ENCODE measurements around the gene MEX3A. TPM values are rescaled to one million over a fixed set of nuclear protein-coding genes. Genes with fewer than 3 reads are reported as not detected.
A peak's percentile ranks its signal among the peaks of the same experiment; 100 is the strongest.

MEX3A gene
- total RNA-seq, 2 donors from 2014 or later = 0.06 to 0.07 TPM

- peaks cover 8 to 9% of the 10 kb centered on the region in 2 donors for H3K27me3 Mint-ChIP-seq
- no peaks in the 10 kb centered on the region for H3K4me1 Mint-ChIP-seq (ENCODE audit: low read depth in 2 of 2)
- no peak overlapping the region for H3K27ac Mint-ChIP-seq
- no peak overlapping the region for H3K4me3 Mint-ChIP-seq
- no peaks in the 10 kb centered on the region for H3K9me3 Mint-ChIP-seq
- no peak for DNase-seq (ENCODE audit: low spot score)
- no peak for ATAC-seq
- no peaks in the 10 kb centered on the region for H3K36me3 Mint-ChIP-seq
Observed at GRCh38 chr1:156089704-156090103, 7.4 kb upstream of the MEX3A start.

GRCh38 chr1:156086256-156086662 lies 4.0 kb upstream of the MEX3A start:
- ATAC-seq (no peak), DNase-seq (ENCODE audit: low spot score) (no peak)
- H3K9me3 Mint-ChIP-seq = no peaks in the 10 kb centered on the region
- no peaks in the 10 kb centered on the region for H3K36me3 Mint-ChIP-seq
- H3K27ac Mint-ChIP-seq = no peak overlapping the region
- H3K27me3 Mint-ChIP-seq = peaks cover 9 to 11% of the 10 kb centered on the region in 2 donors
- no peak overlapping the region for H3K4me3 Mint-ChIP-seq
- H3K4me1 Mint-ChIP-seq (ENCODE audit: low read depth in 2 of 2) = peaks cover 0 to 3% of the 10 kb centered on the region in 2 donors

GRCh38 chr1:156083800-156084790 lies 1.8 kb upstream of the MEX3A start:
- H3K27me3 Mint-ChIP-seq = peaks cover 9 to 18% of the 10 kb centered on the region in 2 donors
- DNase-seq (ENCODE audit: low spot score) (no peak), ATAC-seq (no peak)
- no peaks in the 10 kb centered on the region for H3K36me3 Mint-ChIP-seq
- no peak overlapping the region for H3K27ac Mint-ChIP-seq
- peak overlapping the region; percentile 42 for H3K4me3 Mint-ChIP-seq
- peaks cover 0 to 3% of the 10 kb centered on the region in 2 donors for H3K4me1 Mint-ChIP-seq (ENCODE audit: low read depth in 2 of 2)
- no peaks in the 10 kb centered on the region for H3K9me3 Mint-ChIP-seq

GRCh38 chr1:156081917-156082308 lies 352 bp downstream of the MEX3A start:
- no peaks in the 10 kb centered on the region for H3K9me3 Mint-ChIP-seq
- H3K4me3 Mint-ChIP-seq = peak overlapping the region; percentile 72
- ATAC-seq (no peak), DNase-seq (ENCODE audit: low spot score) (no peak)
- peaks cover 0 to 7% of the 10 kb centered on the region in 2 donors for H3K4me1 Mint-ChIP-seq (ENCODE audit: low read depth in 2 of 2)
- H3K27me3 Mint-ChIP-seq = peaks cover 9 to 15% of the 10 kb centered on the region in 2 donors
- H3K27ac Mint-ChIP-seq = no peak overlapping the region
- H3K36me3 Mint-ChIP-seq = no peaks in the 10 kb centered on the region

GRCh38 chr1:156081180-156081916 lies 917 bp downstream of the MEX3A start:
- H3K27ac Mint-ChIP-seq = no peak overlapping the region
- DNase-seq (ENCODE audit: low spot score) (no peak), ATAC-seq (no peak)
- H3K4me1 Mint-ChIP-seq (ENCODE audit: low read depth in 2 of 2) = peaks cover 0 to 7% of the 10 kb centered on the region in 2 donors
- H3K9me3 Mint-ChIP-seq = no peaks in the 10 kb centered on the region
- peak overlapping the region; percentile 72 for H3K4me3 Mint-ChIP-seq
- no peaks in the 10 kb centered on the region for H3K36me3 Mint-ChIP-seq
- peaks cover 9 to 14% of the 10 kb centered on the region in 2 donors for H3K27me3 Mint-ChIP-seq

- no peak overlapping the region for H3K27ac Mint-ChIP-seq
- no peak overlapping the region for H3K4me3 Mint-ChIP-seq
Observed at GRCh38 chr1:156080863-156081179, 1.4 kb downstream of the MEX3A start.

GRCh38 chr1:156080241-156080862 lies 1.9 kb downstream of the MEX3A start:
- H3K4me1 Mint-ChIP-seq (ENCODE audit: low read depth in 2 of 2) = peaks cover 0 to 13% of the 10 kb centered on the region in 2 donors
- no peak overlapping the region for H3K4me3 Mint-ChIP-seq
- no peaks in the 10 kb centered on the region for H3K36me3 Mint-ChIP-seq
- no peaks in the 10 kb centered on the region for H3K9me3 Mint-ChIP-seq
- no peak overlapping the region for H3K27ac Mint-ChIP-seq
- ATAC-seq (no peak), DNase-seq (ENCODE audit: low spot score) (no peak)
- peaks cover 9 to 14% of the 10 kb centered on the region in 2 donors for H3K27me3 Mint-ChIP-seq

More at GRCh38 chr1:156080863-156081179, 1.4 kb downstream of the MEX3A start:
- peaks cover 0 to 8% of the 10 kb centered on the region in 2 donors for H3K4me1 Mint-ChIP-seq (ENCODE audit: low read depth in 2 of 2)
- H3K27me3 Mint-ChIP-seq = peaks cover 9 to 14% of the 10 kb centered on the region in 2 donors
- H3K9me3 Mint-ChIP-seq = no peaks in the 10 kb centered on the region
- DNase-seq (ENCODE audit: low spot score) = no peak
- ATAC-seq = no peak
- H3K36me3 Mint-ChIP-seq = no peaks in the 10 kb centered on the region

GRCh38 chr1:156079762-156080161 lies 2.5 kb downstream of the MEX3A start:
- no peak for DNase-seq (ENCODE audit: low spot score)
- Mint-ChIP-seq H3K36me3 (no peaks in the 10 kb centered on the region), H3K27ac (no peak overlapping the region), H3K4me1 (ENCODE audit: low read depth in 2 of 2) (peaks cover 0 to 13% of the 10 kb centered on the region in 2 donors), H3K9me3 (no peaks in the 10 kb centered on the region), H3K27me3 (peaks cover 9 to 14% of the 10 kb centered on the region in 2 donors), H3K4me3 (no peak overlapping the region)
- no peak for ATAC-seq

GRCh38 chr1:156078728-156079127 lies 3.5 kb downstream of the MEX3A start:
- DNase-seq (ENCODE audit: low spot score) (no peak), ATAC-seq (no peak)
- Mint-ChIP-seq H3K4me3 (no peak overlapping the region), H3K4me1 (ENCODE audit: low read depth in 2 of 2) (peaks cover 0 to 13% of the 10 kb centered on the region in 2 donors), H3K27me3 (peaks cover 3 to 10% of the 10 kb centered on the region in 2 donors), H3K9me3 (no peaks in the 10 kb centered on the region), H3K36me3 (no peaks in the 10 kb centered on the region), H3K27ac (no peak overlapping the region)

GRCh38 chr1:156077430-156077760 lies 4.9 kb downstream of the MEX3A start:
- no peaks in the 10 kb centered on the region for H3K36me3 Mint-ChIP-seq
- peaks cover 0 to 10% of the 10 kb centered on the region in 2 donors for H3K4me1 Mint-ChIP-seq (ENCODE audit: low read depth in 2 of 2)
- DNase-seq (ENCODE audit: low spot score) = no peak
- no peak for ATAC-seq
- H3K4me3 Mint-ChIP-seq = no peak overlapping the region
- H3K27me3 Mint-ChIP-seq = peaks cover 0 to 7% of the 10 kb centered on the region in 2 donors
- no peak overlapping the region for H3K27ac Mint-ChIP-seq
- H3K9me3 Mint-ChIP-seq = no peaks in the 10 kb centered on the region

GRCh38 chr1:156076609-156077429 lies 5.4 kb downstream of the MEX3A start:
- H3K4me3 Mint-ChIP-seq = peak overlapping the region; percentile 35
- ATAC-seq = peak; percentile 73 to 90
- no peaks in the 10 kb centered on the region for H3K9me3 Mint-ChIP-seq
- H3K36me3 Mint-ChIP-seq = no peaks in the 10 kb centered on the region
- H3K4me1 Mint-ChIP-seq (ENCODE audit: low read depth in 2 of 2) = peaks cover 0 to 10% of the 10 kb centered on the region in 2 donors
- H3K27me3 Mint-ChIP-seq = peaks cover 0 to 7% of the 10 kb centered on the region in 2 donors
- H3K27ac Mint-ChIP-seq = no peak overlapping the region
- DNase-seq (ENCODE audit: low spot score) = peak; percentile 80

GRCh38 chr1:156075775-156076204 lies 6.5 kb downstream of the MEX3A start:
- Mint-ChIP-seq H3K9me3 (no peaks in the 10 kb centered on the region), H3K4me3 (peak overlapping the region; percentile 34), H3K4me1 (ENCODE audit: low read depth in 2 of 2) (peaks cover 0 to 10% of the 10 kb centered on the region in 2 donors), H3K36me3 (no peaks in the 10 kb centered on the region), H3K27ac (no peak overlapping the region), H3K27me3 (peaks cover 0 to 3% of the 10 kb centered on the region in 2 donors)
- no peak for ATAC-seq
- no peak for DNase-seq (ENCODE audit: low spot score)

GRCh38 chr1:156075162-156075561 lies 7.1 kb downstream of the MEX3A start:
- H3K9me3 Mint-ChIP-seq = no peaks in the 10 kb centered on the region
- peak overlapping the region; percentile 34 for H3K4me3 Mint-ChIP-seq
- H3K27me3 Mint-ChIP-seq = peaks cover 0 to 3% of the 10 kb centered on the region in 2 donors
- H3K36me3 Mint-ChIP-seq = no peaks in the 10 kb centered on the region
- DNase-seq (ENCODE audit: low spot score) (no peak), ATAC-seq (no peak)
- H3K27ac Mint-ChIP-seq = no peak overlapping the region
- peaks cover 0 to 10% of the 10 kb centered on the region in 2 donors for H3K4me1 Mint-ChIP-seq (ENCODE audit: low read depth in 2 of 2)

Data from natural killer cell treated with Interleukin-12 subunit alpha and Interleukin-12 subunit beta and Interleukin-15 and Interleukin-18, amount 100 ng/mL, for 72 hours (primary cell).